ENCODE data around the gene PGGHG.
A peak's percentile ranks its signal among the peaks of the same experiment; 100 is the strongest.
"Not testable (repeated sequence)": the region's sequence is repeated elsewhere in the genome, so short reads cannot be mapped to it uniquely, and the experiment has no call there.

Gene PGGHG

DNA sequence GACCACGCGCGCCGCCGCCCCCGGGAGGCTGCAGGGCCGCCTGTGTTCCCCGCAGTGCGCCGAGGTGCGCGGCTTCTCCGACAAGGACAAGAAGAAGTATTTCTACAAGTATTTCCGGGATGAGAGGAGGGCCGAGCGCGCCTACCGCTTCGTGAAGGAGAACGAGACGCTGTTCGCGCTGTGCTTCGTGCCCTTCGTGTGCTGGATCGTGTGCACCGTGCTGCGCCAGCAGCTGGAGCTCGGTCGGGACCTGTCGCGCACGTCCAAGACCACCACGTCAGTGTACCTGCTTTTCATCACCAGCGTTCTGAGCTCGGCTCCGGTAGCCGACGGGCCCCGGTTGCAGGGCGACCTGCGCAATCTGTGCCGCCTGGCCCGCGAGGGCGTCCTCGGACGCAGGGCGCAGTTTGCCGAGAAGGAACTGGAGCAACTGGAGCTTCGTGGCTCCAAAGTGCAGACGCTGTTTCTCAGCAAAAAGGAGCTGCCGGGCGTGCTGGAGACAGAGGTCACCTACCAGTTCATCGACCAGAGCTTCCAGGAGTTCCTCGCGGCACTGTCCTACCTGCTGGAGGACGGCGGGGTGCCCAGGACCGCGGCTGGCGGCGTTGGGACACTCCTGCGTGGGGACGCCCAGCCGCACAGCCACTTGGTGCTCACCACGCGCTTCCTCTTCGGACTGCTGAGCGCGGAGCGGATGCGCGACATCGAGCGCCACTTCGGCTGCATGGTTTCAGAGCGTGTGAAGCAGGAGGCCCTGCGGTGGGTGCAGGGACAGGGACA lies 8.0 kb upstream of the PGGHG start:
- no peaks in the 10 kb centered on the region for H3K36me3 ChIP-seq (ENCODE audit: control insufficient read depth in 2 of 2, insufficient read depth in 2 of 2, low read length in 2 of 2)
- peaks cover 19% of the 10 kb centered on the region for H3K4me1 ChIP-seq (ENCODE audit: control insufficient read depth, insufficient read depth, low read length)
- peak overlapping the region in 1 of 2 donors; percentile 29 for H3K4me3 ChIP-seq (ENCODE audit: low read length in 2 of 2)
- peaks cover 45 to 57% of the 10 kb centered on the region in 2 donors for H3K27me3 ChIP-seq (ENCODE audit: control insufficient read depth in 1 of 2, insufficient read depth in 2 of 2, low read length in 2 of 2)
- H3K9ac ChIP-seq (ENCODE audit: low read length in 2 of 2): no peak overlapping the region
- no peak overlapping the region for H3K27ac ChIP-seq (ENCODE audit: low read length)
- H3K9me3 ChIP-seq (ENCODE audit: control insufficient read depth in 2 of 2, low read length in 2 of 2): no peaks in the 10 kb centered on the region

DNA sequence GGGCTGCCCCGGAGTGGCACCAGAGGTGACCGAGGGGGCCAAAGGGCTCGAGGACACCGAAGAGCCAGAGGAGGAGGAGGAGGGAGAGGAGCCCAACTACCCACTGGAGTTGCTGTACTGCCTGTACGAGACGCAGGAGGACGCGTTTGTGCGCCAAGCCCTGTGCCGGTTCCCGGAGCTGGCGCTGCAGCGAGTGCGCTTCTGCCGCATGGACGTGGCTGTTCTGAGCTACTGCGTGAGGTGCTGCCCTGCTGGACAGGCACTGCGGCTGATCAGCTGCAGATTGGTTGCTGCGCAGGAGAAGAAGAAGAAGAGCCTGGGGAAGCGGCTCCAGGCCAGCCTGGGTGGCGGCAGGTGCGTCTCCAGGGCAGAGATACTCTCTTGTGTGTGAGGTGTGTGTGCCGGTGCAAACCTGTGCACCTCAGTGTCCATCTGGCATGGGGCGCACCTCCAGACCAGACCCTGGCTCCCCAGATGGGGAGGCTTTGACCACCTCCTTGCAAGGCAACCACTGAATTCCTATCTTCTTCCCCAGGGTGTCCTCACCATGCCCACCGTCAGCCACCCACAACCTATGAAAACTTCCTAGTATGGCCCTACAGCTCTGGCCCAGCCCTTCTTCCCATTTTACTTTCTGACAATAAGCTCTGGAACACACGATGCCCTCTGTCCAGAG lies 7.3 kb upstream of the PGGHG start:
- peaks cover 46 to 57% of the 10 kb centered on the region in 2 donors for H3K27me3 ChIP-seq (ENCODE audit: control insufficient read depth in 1 of 2, insufficient read depth in 2 of 2, low read length in 2 of 2)
- H3K27ac ChIP-seq (ENCODE audit: low read length): no peak overlapping the region

DNA sequence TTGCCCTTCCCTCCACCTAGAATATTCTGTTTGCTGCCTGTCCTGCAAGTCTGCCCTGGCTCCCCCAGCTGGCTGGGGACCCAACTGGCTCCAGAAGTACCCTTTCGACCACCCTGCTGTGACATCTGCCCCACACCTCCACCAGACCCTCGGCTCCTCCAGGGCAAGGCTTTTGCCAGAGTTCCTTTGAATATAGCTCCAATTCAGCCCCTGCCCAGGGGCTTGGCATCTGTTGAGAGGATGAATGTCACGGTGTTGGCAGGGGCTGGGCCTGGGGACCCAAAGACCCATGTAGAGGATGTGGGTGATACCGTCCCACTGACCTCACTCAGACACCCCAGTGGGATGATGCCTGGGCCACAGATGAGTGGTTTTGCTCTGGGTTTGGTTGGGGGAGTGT lies 6.8 kb upstream of the PGGHG start:
- H3K9me3 ChIP-seq (ENCODE audit: control insufficient read depth in 2 of 2, low read length in 2 of 2): no peaks in the 10 kb centered on the region
- no peak overlapping the region for H3K9ac ChIP-seq (ENCODE audit: low read length in 2 of 2)
- no peak overlapping the region for H3K4me3 ChIP-seq (ENCODE audit: low read length in 2 of 2)
- peaks cover 19% of the 10 kb centered on the region for H3K4me1 ChIP-seq (ENCODE audit: control insufficient read depth, insufficient read depth, low read length)
- H3K27ac ChIP-seq (ENCODE audit: low read length): no peak overlapping the region
- H3K27me3 ChIP-seq (ENCODE audit: control insufficient read depth in 1 of 2, insufficient read depth in 2 of 2, low read length in 2 of 2): peaks cover 47 to 57% of the 10 kb centered on the region in 2 donors
- H3K36me3 ChIP-seq (ENCODE audit: control insufficient read depth in 2 of 2, insufficient read depth in 2 of 2, low read length in 2 of 2): no peaks in the 10 kb centered on the region

More for the DNA sequence above, 7.3 kb upstream of the PGGHG start:
- Histone ChIP-seq H3K4me3 (ENCODE audit: low read length in 2 of 2) (no peak overlapping the region), H3K36me3 (ENCODE audit: control insufficient read depth in 2 of 2, insufficient read depth in 2 of 2, low read length in 2 of 2) (no peaks in the 10 kb centered on the region), H3K4me1 (ENCODE audit: control insufficient read depth, insufficient read depth, low read length) (peaks cover 19% of the 10 kb centered on the region), H3K9me3 (ENCODE audit: control insufficient read depth in 2 of 2, low read length in 2 of 2) (no peaks in the 10 kb centered on the region), H3K9ac (ENCODE audit: low read length in 2 of 2) (no peak overlapping the region)

DNA sequence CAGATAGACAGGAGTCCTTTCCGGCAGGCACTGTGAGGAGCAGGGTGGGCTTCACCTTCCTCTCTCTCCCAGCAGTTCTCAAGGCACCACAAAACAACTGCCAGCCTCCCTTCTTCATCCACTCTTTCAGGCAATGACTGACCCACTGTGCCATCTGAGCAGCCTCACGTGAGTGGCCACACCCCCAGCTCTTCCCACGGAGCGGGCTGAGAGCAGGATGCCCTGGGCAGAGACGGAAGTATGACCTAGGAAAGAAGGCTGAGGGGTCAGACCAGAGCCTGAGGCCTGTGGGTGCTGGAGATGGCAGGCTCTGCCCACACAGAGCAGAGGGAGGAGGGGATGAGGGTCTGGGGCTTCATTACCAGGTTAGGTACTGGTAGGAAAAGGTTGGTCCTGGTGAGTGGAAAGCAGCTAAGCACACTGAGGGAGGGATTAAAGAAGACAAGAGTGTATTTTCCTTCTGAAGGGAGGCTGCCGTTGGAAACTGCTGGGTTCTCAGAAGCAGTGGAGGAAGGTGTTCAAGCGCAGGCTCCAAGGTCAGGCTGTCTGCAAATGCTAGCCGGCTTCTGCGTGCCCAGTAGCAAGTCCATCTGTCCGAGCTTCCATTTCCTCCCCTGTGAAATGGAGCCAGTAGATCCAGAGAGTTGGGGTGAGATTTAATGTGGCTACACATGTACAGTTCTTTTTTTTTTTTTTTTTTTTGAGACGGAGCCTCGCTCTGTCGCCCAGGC lies 6.1 kb upstream of the PGGHG start:
- Histone ChIP-seq H3K4me3 (ENCODE audit: low read length in 2 of 2) (no peak overlapping the region), H3K27me3 (ENCODE audit: control insufficient read depth in 1 of 2, insufficient read depth in 2 of 2, low read length in 2 of 2) (peaks cover 47 to 57% of the 10 kb centered on the region in 2 donors)

DNA sequence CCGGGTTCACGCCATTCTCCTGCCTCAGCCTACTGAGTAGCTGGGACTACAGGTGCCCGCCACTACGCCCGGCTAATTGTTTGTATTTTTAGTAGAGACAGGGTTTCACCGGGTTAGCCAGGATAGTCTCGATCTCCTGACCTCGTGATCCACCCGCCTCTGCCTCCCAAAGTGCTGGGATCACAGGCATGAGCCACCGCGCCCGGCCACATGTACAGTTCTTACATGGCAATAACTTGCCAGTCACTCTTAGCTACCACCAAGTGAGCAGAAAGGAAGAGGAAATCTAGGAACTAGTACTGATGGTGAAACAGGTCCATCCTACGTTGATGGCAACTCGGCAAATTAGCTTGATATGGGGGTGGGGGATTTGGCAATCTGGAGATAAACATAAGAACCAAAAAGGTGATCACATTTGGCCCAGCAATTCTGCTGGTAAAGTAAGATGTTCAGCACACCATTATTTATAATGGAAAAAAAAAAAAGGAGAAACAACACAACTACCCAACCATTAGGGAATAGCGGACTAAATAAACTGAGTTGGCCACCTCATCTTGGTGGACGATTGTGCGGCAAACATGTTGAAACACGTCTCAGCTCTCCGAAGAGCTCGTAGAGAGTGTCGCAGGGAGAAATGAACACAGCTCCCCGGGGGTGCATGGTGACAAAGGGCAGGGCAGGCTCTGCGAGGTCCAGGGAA lies 5.4 kb upstream of the PGGHG start:
- no peak overlapping the region for H3K9ac ChIP-seq (ENCODE audit: low read length in 2 of 2)
- H3K4me3 ChIP-seq (ENCODE audit: low read length in 2 of 2): no peak overlapping the region
- no peaks in the 10 kb centered on the region for H3K36me3 ChIP-seq (ENCODE audit: control insufficient read depth in 2 of 2, insufficient read depth in 2 of 2, low read length in 2 of 2)
- no peak overlapping the region for H3K27ac ChIP-seq (ENCODE audit: low read length)
- peaks cover 28% of the 10 kb centered on the region for H3K4me1 ChIP-seq (ENCODE audit: control insufficient read depth, insufficient read depth, low read length)
- H3K27me3 ChIP-seq (ENCODE audit: control insufficient read depth in 1 of 2, insufficient read depth in 2 of 2, low read length in 2 of 2): peaks cover 41 to 57% of the 10 kb centered on the region in 2 donors
- H3K9me3 ChIP-seq (ENCODE audit: control insufficient read depth in 2 of 2, low read length in 2 of 2): no peaks in the 10 kb centered on the region

More for the DNA sequence above, 6.1 kb upstream of the PGGHG start:
- peaks cover 21% of the 10 kb centered on the region for H3K4me1 ChIP-seq (ENCODE audit: control insufficient read depth, insufficient read depth, low read length)
- H3K9ac ChIP-seq (ENCODE audit: low read length in 2 of 2): no peak overlapping the region
- H3K27ac ChIP-seq (ENCODE audit: low read length): no peak overlapping the region
- no peaks in the 10 kb centered on the region for H3K36me3 ChIP-seq (ENCODE audit: control insufficient read depth in 2 of 2, insufficient read depth in 2 of 2, low read length in 2 of 2)
- no peaks in the 10 kb centered on the region for H3K9me3 ChIP-seq (ENCODE audit: control insufficient read depth in 2 of 2, low read length in 2 of 2)

DNA sequence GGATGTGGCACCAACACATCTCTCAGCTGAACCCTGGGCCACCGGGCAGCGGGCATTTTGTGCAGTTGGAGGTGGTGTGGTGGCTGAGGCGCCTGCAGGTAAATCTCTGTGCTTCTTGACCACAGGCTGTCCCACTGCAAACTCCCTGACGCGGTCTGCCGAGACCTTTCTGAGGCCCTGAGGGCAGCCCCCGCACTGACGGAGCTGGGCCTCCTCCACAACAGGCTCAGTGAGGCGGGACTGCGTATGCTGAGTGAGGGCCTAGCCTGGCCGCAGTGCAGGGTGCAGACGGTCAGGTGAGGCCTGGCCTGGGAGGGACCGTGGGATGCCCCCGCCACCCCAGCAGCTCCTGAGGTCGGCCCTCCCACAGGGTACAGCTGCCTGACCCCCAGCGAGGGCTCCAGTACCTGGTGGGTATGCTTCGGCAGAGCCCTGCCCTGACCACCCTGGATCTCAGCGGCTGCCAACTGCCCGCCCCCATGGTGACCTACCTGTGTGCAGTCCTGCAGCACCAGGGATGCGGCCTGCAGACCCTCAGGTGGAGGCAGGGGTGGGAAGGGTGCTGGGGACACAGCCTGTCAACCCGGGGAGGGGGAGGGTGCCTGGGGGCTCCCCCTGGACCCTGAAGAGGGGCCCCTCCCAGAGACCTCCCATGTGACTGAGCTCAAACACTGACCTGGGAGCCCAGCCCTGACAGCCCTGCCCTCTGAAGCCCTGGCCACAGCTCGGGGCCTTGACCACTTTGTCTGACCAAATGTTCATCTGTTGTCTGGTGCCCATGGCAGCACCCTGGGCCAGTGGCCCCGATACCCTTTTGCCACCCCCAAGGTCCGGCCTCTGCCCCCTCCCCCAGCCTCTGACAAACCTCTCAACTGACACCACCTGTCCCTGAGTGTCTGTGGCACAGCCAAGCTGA lies 4.6 kb upstream of the PGGHG start:
- no peaks in the 10 kb centered on the region for H3K9me3 ChIP-seq (ENCODE audit: control insufficient read depth in 2 of 2, low read length in 2 of 2)
- H3K9ac ChIP-seq (ENCODE audit: low read length in 2 of 2): no peak overlapping the region
- no peaks in the 10 kb centered on the region for H3K36me3 ChIP-seq (ENCODE audit: control insufficient read depth in 2 of 2, insufficient read depth in 2 of 2, low read length in 2 of 2)
- H3K4me1 ChIP-seq (ENCODE audit: control insufficient read depth, insufficient read depth, low read length): peaks cover 29% of the 10 kb centered on the region
- peaks cover 37 to 49% of the 10 kb centered on the region in 2 donors for H3K27me3 ChIP-seq (ENCODE audit: control insufficient read depth in 1 of 2, insufficient read depth in 2 of 2, low read length in 2 of 2)
- H3K27ac ChIP-seq (ENCODE audit: low read length): no peak overlapping the region
- H3K4me3 ChIP-seq (ENCODE audit: low read length in 2 of 2): no peak overlapping the region

DNA sequence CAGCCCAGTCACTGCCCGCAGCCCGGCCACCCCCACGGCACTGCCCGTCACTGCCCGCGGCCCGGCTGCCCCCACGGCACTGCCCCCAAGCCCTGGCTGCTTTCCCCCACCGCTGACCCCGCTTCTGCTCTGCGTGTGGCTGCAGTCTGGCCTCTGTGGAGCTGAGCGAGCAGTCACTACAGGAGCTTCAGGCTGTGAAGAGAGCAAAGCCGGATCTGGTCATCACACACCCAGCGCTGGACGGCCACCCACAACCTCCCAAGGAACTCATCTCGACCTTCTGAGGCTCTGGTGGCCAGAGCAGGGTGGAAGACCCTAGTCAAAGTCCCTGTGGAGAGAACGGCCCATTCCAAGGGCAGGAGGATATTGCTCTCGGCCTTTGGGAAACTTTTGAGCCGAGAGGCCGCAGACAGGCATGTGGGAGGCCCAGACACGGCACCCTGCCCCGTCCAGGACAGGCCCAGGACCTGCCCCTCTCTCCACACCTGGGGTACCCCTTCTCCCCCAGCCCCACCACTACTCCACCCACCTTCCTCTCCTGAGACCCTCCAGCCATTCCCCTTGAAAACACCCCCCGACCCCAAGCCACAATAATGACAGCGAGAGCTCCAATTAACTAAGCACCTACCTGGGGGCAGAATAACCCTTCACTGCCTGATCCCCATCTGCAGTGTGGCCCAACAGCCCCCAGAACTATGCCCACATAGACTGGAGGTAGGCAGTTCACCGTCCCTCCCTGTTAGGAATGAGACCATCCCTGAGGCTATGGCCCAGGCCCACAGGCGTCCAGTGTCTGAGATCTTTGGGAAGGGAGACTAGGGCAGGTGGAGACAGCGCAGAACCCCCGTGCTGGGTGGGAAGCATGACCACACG lies 3.7 kb upstream of the PGGHG start:
- no peak overlapping the region for H3K4me3 ChIP-seq (ENCODE audit: low read length in 2 of 2)
- H3K27ac ChIP-seq (ENCODE audit: low read length): no peak overlapping the region
- H3K36me3 ChIP-seq (ENCODE audit: control insufficient read depth in 2 of 2, insufficient read depth in 2 of 2, low read length in 2 of 2): no peaks in the 10 kb centered on the region
- H3K27me3 ChIP-seq (ENCODE audit: control insufficient read depth in 1 of 2, insufficient read depth in 2 of 2, low read length in 2 of 2): peaks cover 37 to 40% of the 10 kb centered on the region in 2 donors
- no peak overlapping the region for H3K9ac ChIP-seq (ENCODE audit: low read length in 2 of 2)
- peaks cover 26% of the 10 kb centered on the region for H3K4me1 ChIP-seq (ENCODE audit: control insufficient read depth, insufficient read depth, low read length)
- H3K9me3 ChIP-seq (ENCODE audit: control insufficient read depth in 2 of 2, low read length in 2 of 2): no peaks in the 10 kb centered on the region

DNA sequence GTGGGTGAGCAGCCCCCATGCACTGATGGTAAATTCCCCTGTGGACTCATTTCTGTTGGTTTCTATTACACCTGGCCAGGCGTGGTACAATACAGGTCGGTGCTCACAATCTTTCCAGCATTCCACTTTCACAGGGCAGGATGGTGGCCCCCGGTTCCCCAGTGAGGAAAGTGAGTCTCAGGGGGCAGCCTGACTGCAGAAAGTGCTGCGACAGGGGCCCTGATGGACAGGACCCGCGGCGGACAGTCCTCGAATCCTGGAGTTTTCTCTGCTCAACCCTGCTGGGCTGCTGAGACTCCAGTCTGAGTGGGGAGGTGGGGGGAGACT lies 3.1 kb upstream of the PGGHG start:
- H3K36me3 ChIP-seq (ENCODE audit: control insufficient read depth in 2 of 2, insufficient read depth in 2 of 2, low read length in 2 of 2): no peaks in the 10 kb centered on the region
- no peak overlapping the region for H3K9ac ChIP-seq (ENCODE audit: low read length in 2 of 2)
- H3K27me3 ChIP-seq (ENCODE audit: control insufficient read depth in 1 of 2, insufficient read depth in 2 of 2, low read length in 2 of 2): peaks cover 34% of the 10 kb centered on the region in 2 donors
- H3K4me3 ChIP-seq (ENCODE audit: low read length in 2 of 2): no peak overlapping the region
- no peak overlapping the region for H3K27ac ChIP-seq (ENCODE audit: low read length)
- H3K9me3 ChIP-seq (ENCODE audit: control insufficient read depth in 2 of 2, low read length in 2 of 2): no peaks in the 10 kb centered on the region
- H3K4me1 ChIP-seq (ENCODE audit: control insufficient read depth, insufficient read depth, low read length): peaks cover 20% of the 10 kb centered on the region

DNA sequence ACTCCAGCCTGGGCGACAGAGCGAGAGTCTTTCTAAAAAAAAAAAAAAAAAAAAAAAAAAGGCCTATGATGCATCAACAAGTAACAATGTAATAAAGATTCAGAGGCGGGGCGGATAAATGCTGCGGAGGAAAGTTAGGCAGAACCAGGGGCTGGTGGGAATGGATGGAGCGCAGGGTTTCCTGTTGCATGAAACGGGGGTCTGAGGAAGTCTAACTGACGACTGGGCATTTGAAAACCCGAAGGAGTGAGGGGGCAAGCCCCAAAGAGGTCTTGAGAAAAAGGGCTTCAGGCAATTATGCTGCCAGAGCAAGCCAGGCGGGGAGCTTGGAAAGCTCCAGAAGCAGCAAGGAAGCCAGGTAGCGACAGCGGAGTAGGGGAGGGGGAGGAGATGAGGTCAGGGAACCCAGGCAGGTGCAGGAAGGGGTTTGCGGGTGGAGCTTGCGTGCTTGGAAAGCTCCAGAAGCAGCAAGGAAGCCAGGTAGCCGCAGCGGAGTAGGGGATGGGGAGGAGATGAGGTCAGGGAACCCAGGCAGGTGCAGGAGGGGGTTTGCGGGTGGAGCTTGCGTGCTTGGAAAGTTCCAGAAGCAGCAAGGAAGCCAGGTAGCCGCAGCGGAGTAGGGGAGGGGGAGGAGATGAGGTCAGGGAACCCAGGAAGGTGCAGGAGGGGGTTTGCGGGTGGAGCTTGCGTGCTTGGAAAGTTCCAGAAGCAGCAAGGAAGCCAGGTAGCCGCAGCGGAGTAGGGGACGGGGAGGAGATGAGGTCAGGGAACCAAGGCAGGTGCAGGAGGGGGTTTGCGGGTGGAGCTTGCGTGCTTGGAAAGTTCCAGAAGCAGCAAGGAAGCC lies 1.7 kb upstream of the PGGHG start:
- H3K9me3 ChIP-seq (ENCODE audit: control insufficient read depth in 2 of 2, low read length in 2 of 2); H3K36me3 ChIP-seq (ENCODE audit: control insufficient read depth in 2 of 2, insufficient read depth in 2 of 2, low read length in 2 of 2); H3K4me3 ChIP-seq (ENCODE audit: low read length in 2 of 2); H3K9ac ChIP-seq (ENCODE audit: low read length in 2 of 2); H3K27ac ChIP-seq (ENCODE audit: low read length): not testable (repeated sequence)
- peaks cover 20% of the 10 kb centered on the region in 2 donors for H3K27me3 ChIP-seq (ENCODE audit: control insufficient read depth in 1 of 2, insufficient read depth in 2 of 2, low read length in 2 of 2)
- H3K4me1 ChIP-seq (ENCODE audit: control insufficient read depth, insufficient read depth, low read length): peaks cover 16% of the 10 kb centered on the region

Data from stomach smooth muscle (tissue), 2 donors.